GM19324 (cell line): Measurements from ENCODE around the gene IP6K2.
"Not testable (repeated sequence)": the region's sequence is repeated elsewhere in the genome, so short reads cannot be mapped to it uniquely, and the experiment has no call there.

Experiments used
- ATAC-seq: cut with Tn5 transposase; IDR thresholded peaks from one replicate; pipeline ENCODE4 v1.9.1; 2021; ENCODE audit warnings: mild to moderate bottlenecking, moderate library complexity; ENCODE audit not compliant: unreplicated experiment, low FRiP score

The IP6K2 gene

DNA sequence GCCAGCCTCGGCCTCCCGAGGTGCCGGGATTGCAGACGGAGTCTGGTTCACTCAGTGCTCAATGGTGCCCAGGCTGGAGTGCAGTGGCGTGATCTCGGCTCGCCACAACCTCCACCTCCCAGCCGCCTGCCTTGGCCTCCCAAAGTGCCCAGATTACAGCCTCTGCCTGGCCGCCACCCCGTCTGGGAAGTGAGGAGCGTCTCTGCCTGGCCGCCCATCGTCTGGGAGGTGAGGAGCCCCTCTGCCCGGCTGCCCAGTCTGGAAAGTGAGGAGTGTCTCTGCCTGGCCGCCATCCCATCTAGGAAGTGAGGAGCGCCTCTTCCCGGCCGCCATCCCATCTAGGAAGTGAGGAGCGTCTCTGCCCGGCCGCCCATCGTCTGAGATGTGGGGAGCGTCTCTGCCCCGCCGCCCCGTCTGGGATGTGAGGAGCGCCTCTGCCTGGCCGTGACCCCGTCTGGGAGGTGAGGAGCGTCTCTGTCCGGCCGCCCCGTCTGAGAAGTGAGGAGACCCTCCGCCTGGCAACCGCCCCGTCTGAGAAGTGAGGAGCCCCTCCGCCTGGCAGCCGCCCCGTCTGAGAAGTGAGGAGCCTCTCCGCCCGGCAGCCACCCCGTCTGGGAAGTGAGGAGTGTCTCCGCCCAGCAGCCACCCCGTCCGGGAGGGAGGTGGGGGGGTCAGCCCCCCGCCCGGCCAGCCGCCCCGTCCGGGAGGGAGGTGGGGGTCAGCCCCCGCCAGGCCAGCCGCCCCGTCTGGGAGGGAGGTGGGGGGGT lies 16.9 kb upstream of the IP6K2 start:
- not testable (repeated sequence) for ATAC-seq

GRCh38 chr3:48727511-48727910 lies 10.5 kb upstream of the IP6K2 start:
- no peak for ATAC-seq

DNA sequence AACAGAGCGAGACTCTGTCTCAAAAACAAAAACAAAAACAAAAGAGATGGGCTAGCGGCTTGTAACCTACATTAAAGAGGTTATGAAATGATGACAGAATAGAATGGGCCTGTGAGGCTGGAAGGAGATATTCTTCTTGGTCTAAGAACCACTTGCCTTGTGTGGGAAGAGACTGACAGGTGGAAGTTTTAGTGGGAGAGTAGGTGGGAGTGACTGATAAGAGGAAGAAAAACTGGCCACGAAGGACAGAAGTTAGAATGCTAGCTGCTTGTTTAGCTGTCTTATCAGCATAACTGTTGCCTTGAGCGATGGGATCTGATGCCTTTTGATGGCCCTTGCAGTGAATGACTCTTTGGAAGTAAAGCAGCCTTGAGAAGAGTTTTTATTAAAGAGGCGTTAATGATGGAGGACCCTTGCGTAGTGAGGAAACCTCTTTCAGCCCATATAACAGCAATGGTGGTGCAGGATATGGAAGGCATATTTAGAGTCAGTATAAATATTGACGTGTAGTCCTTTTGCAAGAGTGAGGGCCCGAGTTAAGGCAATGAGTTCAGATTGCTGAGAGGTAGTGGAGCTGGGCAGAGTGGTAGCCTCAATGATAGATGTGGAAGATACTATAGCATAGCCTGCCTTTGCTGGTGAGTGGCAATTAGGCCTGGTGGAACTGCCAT lies 8.3 kb upstream of the IP6K2 start:
- not testable (repeated sequence) for ATAC-seq

DNA sequence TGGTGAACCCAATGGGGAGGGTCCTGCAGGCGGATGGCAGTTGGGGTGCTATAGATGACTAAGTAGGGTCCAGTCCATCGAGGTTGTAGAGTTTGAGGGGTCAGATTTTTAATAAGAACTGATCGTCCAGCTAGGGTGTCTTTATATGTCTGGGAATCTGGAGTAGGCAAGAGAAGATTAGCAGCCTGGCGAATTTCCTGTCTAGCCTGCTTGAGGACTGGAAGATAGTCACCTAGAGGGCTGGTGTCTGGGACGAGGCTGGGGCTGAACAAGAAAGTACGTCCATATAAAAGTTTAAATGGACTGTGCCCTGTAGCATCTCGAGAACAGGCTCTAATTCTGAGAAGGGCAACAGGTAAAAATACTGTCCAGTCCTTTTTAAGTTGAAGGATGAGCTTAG lies 6.7 kb upstream of the IP6K2 start:
- no peak for ATAC-seq

GRCh38 chr3:48723293-48723692 lies 6.3 kb upstream of the IP6K2 start:
- not testable (repeated sequence) for ATAC-seq

GRCh38 chr3:48716508-48716981 lies 476 bp downstream of the IP6K2 start:
- ATAC-seq, result no peak

- no peak for ATAC-seq
These were observed 1.7 kb downstream of the IP6K2 start for GRCh38 chr3:48715174-48715800.

DNA sequence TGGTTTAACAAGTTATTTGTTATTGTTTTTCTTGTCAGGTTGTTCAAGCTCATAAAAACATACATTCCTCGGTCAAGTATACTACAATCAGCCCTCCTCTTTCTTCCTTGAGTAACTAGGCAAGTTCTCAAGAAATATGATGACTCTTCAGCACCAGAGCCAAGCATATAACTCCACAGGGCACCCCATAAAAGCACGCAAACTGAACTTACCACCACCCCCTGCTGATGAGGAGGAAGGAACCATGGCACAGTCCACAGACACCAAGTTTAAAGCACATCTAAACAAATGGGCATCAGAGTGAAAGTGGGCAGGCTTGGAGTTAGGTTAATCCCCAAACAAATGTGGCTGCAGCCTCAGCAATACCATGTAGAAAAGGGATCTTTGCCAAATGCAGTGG lies 5.3 kb downstream of the IP6K2 start:
- ATAC-seq, result no peak

DNA sequence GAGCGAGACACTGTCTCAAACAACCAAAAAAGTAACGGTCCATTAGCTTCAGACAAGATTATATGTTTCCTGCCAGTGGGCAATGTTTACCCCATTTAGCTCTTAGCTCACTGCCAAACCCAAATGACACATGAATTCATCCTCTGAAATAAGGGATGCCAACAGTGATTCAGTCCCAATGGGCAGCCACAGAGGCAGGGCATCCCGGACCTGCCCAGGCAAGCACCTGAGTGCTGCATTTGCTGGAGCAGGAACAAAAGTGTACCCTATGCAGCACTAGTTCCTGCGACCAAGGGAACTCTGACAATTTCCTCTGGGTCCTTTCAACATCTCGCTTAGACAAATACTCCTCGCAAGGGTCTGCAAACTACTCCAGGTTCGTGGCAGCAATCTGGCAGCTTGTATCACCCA lies 8.0 kb downstream of the IP6K2 start:
- no peak for ATAC-seq

- ATAC-seq, result no peak
These were observed 8.5 kb downstream of the IP6K2 start for GRCh38 chr3:48708481-48708889.

- no peak for ATAC-seq
These were observed 9.9 kb downstream of the IP6K2 start for GRCh38 chr3:48707157-48707556.

- ATAC-seq, result no peak
These were observed 14.6 kb downstream of the IP6K2 start for GRCh38 chr3:48702320-48702920.

DNA sequence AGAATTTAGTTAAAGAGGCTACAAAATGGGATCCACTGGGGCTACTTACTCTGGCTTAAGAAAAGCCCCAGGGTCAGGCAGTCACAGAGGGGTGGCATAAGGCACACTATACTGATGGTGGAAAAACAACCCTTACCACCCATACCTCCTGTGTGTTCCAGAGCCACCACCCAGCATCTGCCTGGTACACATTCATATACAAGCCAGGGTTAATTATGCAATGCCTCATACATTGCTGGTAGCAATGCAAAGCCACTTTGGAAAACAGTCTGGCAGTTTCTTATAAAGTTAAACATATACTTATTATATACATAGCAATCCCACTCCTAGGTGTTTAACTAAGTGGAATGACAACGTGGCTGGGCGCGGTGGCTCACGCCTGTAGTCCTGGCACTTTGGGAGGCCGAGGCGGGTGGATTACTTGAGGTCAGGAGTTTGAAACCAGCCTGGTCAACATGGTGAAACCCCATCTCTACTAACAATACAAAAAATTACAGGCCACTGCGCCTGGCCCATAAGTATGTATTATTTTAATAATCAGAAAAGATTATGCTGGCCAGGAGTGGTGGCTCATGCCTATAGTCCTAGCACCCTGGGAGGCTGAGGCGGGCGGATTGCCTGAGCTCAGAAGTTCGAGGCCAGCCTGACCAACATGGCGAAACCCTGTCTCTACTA lies 16.2 kb downstream of the IP6K2 start:
- ATAC-seq, result no peak

GRCh38 chr3:48698891-48699290 lies 18.1 kb downstream of the IP6K2 start:
- ATAC-seq, result no peak

DNA sequence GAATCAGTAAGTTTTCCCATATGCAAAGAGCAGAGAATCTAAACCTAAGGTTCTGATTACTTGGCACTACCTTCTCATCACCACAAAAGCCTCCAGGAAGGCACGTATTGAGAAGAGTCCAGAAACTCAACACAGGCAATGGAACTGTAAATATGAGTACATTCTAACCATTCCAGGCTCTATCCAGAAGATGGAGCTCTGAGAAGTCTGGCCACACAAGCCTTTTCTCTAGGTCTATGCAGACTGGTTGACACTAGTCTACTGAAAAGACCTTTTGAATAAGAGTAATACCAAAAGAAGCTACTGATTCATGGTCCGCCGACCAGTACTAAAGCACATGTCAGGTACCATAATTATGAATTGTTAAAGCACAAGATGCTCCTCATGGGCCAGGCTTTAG lies 19.1 kb downstream of the IP6K2 start:
- no peak for ATAC-seq

- no peak for ATAC-seq
These were observed 20.4 kb downstream of the IP6K2 start for GRCh38 chr3:48696601-48697000.

DNA sequence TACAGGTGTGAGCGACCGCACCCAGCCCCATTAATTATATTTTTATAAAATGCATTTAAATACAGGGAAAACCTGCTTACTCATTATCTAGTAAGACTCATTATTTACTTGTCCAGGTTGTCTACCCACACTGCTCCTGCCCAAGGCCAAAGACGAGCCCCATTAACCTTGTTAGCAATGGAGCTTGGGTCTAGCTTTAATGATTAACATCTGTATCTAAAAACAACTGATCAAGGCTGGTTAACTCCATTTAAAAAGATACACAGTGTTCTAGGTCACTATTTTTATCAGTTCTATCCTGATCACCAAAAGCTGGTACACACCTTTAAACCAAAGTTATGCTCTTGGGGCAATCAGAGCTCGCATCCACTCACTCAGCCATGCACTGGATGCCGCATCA lies 20.9 kb downstream of the IP6K2 start:
- no peak for ATAC-seq

DNA sequence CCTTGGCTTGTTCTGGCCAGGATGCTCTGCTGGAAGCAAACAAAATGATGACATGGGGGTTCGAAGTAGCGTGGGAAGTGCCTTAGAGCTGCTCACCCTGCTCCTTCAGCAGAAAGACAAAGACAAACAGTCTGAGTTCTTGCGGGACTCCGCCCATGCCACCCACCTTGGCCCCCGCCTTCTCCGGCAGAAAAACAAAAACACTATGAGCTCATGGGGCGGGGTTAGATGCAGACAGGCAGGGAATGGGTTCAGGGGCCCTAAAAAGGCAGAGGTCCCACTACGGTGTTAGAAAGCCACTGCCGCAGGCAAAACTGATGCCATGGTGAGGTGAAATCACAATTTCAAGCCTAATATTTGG lies 21.6 kb downstream of the IP6K2 start:
- ATAC-seq, result no peak

- ATAC-seq, result no peak
These were observed 22.2 kb downstream of the IP6K2 start for GRCh38 chr3:48694610-48695392.

- no peak for ATAC-seq
These were observed 23.2 kb downstream of the IP6K2 start for GRCh38 chr3:48693826-48694225.
